ENCODE data around the gene HM13.
A peak's percentile ranks its signal among the peaks of the same experiment; 100 is the strongest.
"Not testable (repeated sequence)": the region's sequence is repeated elsewhere in the genome, so short reads cannot be mapped to it uniquely, and the experiment has no call there.

Gene HM13

DNA sequence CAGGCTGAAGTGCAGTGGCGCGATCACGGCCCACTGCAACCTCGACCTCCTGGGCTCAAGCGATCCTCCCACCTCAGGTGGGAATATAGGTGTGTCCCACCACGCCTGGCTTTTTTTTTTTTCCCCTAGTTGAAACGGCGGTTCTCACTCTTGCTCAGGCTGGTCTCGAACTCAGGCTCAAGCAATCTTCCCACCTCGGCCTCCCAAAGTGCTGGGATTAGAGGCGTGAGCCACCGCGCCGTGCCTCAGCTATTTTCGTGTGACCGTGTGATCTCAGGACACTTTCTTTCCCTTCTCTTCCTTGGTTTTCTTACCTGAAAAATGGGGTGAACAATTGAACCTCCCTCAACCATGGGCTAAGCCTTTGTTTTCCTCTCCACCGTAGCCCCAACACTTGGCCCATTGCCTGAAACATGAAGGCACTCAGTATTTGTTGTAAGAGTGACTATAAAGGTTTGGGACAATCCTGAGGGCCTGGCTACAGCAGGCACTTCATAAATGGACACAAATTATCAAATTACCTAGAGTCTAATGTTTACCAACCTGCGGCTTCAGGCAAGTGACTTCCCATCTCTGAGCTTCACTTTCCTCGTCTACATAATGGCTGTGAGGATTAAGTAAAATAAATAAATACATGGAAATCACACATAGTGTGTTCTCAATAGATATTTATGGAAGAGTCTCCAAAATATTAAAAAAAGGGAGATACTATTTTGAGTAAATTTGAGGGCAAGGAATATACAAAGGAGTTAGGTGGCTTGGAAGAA is 59.5 kb downstream of the HM13 start:
- Mint-ChIP-seq H3K4me1 (ENCODE audit: low read depth) (peaks cover 22% of the 10 kb centered on the region), H3K27me3 (ENCODE audit: low read depth) (no peaks in the 10 kb centered on the region), H3K9me3 (no peaks in the 10 kb centered on the region), H3K36me3 (ENCODE audit: low read depth) (peaks cover 3% of the 10 kb centered on the region), H3K4me3 (peak overlapping the region; percentile 87), H3K27ac (peak overlapping the region; percentile 84)

DNA sequence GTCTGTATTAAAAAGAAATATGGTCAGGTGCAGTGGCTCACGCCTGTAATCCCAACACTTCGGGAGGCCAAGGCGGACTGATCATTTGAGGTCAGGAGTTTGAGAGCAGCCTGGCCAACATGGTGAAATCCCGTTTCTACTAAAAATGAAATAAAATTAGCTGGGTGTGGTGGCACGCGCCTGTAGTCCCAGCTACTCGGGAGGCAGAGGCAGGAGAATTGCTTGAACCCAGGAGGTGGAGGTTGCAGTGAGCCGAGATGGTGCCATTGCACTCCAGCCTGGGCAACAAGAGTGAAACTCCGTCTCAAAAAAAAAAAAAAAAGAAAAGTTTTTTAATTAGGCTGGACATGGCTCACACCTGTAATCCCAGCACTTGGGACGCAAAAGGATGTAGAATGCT is 60.7 kb downstream of the HM13 start:
- not testable (repeated sequence) for H3K36me3 Mint-ChIP-seq (ENCODE audit: low read depth); H3K9me3 Mint-ChIP-seq; H3K4me3 Mint-ChIP-seq; H3K27me3 Mint-ChIP-seq (ENCODE audit: low read depth); H3K27ac Mint-ChIP-seq
- peaks cover 19% of the 10 kb centered on the region for H3K4me1 Mint-ChIP-seq (ENCODE audit: low read depth)

DNA sequence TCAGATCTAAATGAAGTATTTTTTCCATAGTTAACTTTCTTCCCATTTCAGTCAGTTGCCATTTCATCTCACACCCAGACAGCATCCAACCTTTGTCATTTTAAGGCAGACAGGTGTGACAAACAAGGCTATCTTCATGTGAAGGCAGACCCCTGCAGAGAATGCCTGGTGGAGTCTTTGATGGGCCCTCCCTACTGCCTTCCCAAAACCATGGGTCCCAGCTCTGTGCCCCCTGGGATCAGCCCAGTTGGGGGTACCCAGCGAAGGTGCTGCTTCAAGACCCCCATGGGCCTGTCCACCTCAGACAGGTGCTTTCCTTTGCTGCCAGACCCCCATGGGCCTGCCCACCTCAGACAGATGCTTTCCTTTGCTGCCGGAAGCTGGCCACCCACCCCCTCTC is 62.5 kb downstream of the HM13 start:
- Mint-ChIP-seq H3K4me1 (ENCODE audit: low read depth) (peaks cover 19% of the 10 kb centered on the region), H3K4me3 (no peak overlapping the region), H3K36me3 (ENCODE audit: low read depth) (no peaks in the 10 kb centered on the region), H3K27me3 (ENCODE audit: low read depth) (no peaks in the 10 kb centered on the region), H3K9me3 (no peaks in the 10 kb centered on the region), H3K27ac (no peak overlapping the region)

DNA sequence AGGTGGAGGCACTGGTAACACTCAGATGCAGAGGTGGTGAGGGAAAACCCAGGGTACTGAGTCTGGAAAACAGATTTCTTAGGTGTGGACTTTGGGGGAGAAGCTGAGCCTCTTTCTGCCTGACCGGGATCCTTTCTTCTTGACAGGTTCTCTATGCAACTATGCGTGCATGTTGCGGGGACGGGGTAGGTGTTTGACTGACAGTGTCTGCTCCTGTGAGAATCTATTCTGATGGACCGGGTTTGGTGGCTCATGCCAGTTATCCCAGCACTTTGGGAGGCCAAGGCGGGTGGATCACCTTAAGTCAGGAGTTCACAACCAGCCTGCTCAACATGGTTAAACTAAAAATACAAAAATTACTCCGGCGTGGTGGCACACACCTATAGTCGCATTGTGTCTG is 63.0 kb downstream of the HM13 start:
- H3K4me3 Mint-ChIP-seq: no peak overlapping the region
- H3K4me1 Mint-ChIP-seq (ENCODE audit: low read depth): peaks cover 16% of the 10 kb centered on the region

DNA sequence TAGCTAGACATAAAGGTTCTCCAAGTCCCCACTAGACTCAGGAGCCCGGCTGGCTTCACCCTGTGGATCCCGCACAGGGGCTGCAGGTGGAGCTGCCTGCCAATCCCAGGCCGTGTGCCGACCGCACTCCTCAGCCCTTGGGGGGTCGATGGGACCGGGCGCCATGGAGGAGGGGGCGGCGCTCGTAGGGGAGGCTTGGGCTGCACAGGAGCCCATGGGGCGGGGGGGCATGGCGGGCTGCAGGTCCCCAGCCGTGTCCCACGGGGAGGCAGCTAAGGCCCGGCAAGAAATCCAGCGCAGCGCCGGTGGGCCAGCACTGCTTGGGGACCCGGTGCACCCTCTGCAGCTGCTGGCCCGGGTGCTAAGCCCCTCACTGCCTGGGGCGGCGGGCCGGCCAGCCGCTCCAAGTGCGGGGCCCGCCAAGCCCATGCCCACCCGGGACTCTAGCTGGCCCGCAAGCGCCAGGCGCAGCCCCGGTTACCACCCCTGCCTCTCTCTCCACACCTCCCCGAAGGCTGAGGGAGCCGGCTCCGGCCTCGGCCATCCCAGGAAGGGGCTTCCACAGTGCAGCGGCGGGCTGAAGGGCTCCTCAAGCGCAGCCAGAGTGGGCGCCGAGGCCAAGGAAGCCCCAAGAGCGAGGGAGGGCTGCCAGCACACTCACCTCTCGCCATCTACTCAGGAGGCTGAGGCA is 64.4 kb downstream of the HM13 start:
- no peak overlapping the region for H3K27ac Mint-ChIP-seq
- H3K4me3 Mint-ChIP-seq: no peak overlapping the region
- no peaks in the 10 kb centered on the region for H3K27me3 Mint-ChIP-seq (ENCODE audit: low read depth)
- H3K36me3 Mint-ChIP-seq (ENCODE audit: low read depth): no peaks in the 10 kb centered on the region
- H3K9me3 Mint-ChIP-seq: no peaks in the 10 kb centered on the region
- peaks cover 7% of the 10 kb centered on the region for H3K4me1 Mint-ChIP-seq (ENCODE audit: low read depth)

More for the DNA sequence above, 63.0 kb downstream of the HM13 start:
- Mint-ChIP-seq H3K27ac (no peak overlapping the region), H3K27me3 (ENCODE audit: low read depth) (no peaks in the 10 kb centered on the region), H3K9me3 (no peaks in the 10 kb centered on the region), H3K36me3 (ENCODE audit: low read depth) (no peaks in the 10 kb centered on the region)

DNA sequence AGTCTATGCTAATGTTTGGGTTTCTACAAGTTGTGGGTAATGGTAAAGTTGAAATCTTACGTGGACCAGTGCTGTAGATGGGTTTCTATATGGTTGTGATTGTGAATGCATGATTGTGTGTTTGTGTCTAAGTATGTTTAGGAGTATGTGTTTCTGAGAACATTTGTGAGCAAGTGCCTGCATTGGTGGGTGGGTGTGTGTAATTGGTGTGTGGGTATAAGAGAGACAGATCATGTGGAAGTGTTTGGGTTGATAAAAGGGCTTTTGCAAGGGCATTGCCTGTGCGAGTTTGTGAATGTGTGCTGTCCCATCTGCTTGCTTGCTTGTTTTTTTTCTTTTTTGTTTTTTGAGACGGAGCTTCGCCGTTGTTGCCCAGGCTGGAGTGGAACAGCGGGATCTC is 65.0 kb downstream of the HM13 start:
- Mint-ChIP-seq H3K4me1 (ENCODE audit: low read depth) (peaks cover under 1% of the 10 kb centered on the region), H3K27me3 (ENCODE audit: low read depth) (no peaks in the 10 kb centered on the region), H3K4me3 (no peak overlapping the region), H3K36me3 (ENCODE audit: low read depth) (no peaks in the 10 kb centered on the region), H3K9me3 (no peaks in the 10 kb centered on the region), H3K27ac (no peak overlapping the region)

DNA sequence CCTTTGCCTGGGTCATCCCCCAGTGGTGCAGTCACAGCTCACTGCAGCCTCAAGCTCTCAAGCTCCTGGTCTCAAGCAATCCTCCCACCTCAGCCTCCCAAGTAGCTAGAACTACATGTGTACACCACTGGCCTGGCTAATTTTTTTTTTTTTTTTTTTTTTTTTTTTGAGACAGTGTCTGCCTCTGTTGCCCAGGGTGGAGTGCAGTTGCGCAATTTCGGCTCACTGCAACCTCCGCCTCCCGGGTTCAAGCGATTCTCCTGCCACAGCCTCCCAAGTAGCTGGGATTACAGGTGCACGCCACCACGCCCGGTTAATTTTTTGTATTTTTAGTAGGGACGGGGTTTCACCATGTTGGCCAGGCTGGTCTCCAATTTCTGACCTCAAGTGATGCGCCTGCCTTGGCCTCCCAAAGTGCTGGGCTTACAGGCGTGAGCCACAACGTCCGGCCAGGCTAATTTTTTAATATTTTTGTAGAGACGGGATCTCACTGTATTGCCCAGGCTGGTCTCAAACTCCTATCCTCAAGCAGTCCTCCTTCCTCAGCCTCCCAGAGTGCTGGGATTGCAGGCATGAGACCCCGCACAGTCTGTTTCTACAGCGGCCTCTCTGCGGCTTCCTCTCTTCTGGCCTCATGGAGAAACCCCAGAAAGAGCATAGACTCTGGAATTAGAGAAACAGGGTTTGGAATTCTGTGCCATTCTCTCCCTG is 65.9 kb downstream of the HM13 start:
- H3K4me3 Mint-ChIP-seq; H3K9me3 Mint-ChIP-seq; H3K4me1 Mint-ChIP-seq (ENCODE audit: low read depth); H3K27me3 Mint-ChIP-seq (ENCODE audit: low read depth); H3K27ac Mint-ChIP-seq; H3K36me3 Mint-ChIP-seq (ENCODE audit: low read depth): not testable (repeated sequence)

DNA sequence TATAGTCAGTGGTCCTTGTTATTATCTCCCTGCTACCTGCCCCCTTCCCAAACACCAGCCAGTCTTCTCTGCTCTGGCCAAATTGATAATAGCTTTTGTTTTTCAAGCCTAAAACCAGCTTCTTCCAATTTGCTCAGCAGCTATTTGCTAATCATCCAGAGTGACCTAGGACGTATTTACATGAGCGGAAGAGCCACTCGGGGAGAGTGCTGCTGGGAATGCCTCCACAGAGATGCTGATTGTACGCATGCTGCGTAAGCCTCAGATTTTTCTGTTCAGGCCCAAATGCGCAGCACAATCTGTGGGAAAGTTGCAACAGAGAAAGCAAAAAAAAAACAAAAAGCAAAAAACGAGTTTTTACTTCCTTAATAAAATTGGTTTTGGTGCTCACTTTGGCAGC is 66.5 kb downstream of the HM13 start:
- no peaks in the 10 kb centered on the region for H3K4me1 Mint-ChIP-seq (ENCODE audit: low read depth)
- no peaks in the 10 kb centered on the region for H3K9me3 Mint-ChIP-seq
- H3K36me3 Mint-ChIP-seq (ENCODE audit: low read depth): no peaks in the 10 kb centered on the region
- H3K4me3 Mint-ChIP-seq: no peak overlapping the region
- no peak overlapping the region for H3K27ac Mint-ChIP-seq
- H3K27me3 Mint-ChIP-seq (ENCODE audit: low read depth): peaks cover 5% of the 10 kb centered on the region

DNA sequence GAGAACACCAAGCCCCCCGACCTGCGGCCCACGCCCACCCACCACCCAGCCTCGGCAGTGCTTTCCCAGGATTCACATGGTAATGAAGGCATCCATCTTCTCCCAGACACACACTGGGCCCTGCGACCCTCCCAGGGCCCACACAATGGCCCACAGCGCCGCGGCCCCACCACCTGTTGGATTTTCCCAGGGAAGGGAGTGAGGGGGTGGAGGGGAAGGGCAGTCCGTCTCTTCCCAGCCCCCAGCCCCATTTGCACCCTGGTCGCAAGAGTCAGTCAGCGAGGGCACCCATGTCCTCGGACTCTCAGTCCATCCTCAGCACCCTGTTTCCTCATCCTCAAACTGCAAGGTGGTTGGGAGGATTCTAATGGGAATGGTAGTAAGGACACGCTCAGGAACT is 67.1 kb downstream of the HM13 start:
- H3K36me3 Mint-ChIP-seq (ENCODE audit: low read depth): no peaks in the 10 kb centered on the region
- H3K27me3 Mint-ChIP-seq (ENCODE audit: low read depth): peaks cover 10% of the 10 kb centered on the region
- no peak overlapping the region for H3K27ac Mint-ChIP-seq
- H3K4me1 Mint-ChIP-seq (ENCODE audit: low read depth): no peaks in the 10 kb centered on the region
- H3K9me3 Mint-ChIP-seq: no peaks in the 10 kb centered on the region
- H3K4me3 Mint-ChIP-seq: no peak overlapping the region

DNA sequence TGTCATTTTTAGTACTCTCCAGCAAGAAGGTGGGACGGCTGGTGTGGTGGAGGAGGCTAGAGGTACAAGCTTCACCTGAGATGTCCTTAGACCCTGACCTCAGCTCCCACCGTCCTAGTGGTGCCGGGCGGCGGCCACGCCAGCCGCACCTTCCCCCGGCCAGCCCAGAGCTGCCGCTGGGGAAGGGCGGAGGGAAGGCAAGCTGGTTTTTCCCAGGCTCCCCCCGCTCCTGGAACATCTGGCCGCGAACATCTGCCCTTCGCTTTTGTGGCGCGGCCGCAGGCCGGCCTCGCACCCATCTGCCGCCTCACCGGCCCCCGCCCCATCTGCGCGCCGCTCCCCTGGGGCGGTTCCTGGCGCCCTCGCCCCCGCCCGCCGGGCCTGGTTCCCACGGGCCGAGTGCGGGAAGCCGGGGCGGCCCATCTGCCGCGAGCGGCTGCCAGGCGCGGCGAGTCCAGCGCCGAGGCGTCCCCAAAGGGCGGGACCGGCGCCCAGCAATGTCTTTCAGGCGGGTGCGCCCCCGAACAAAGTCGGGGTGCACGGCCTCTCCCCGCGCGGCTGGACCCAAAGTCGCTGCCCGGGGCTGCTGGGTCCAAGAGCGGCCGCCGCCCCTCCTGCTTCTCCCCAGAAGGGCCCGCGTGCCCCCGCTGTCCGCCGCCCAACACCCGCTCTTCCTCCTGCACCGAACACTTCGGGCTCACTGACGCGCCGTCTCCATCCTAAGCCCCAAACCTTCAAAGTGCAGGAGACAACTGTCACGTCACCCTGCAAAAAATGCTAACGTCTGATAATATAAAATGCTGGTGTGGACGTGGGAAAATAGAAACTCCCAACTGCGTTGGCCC is 73.5 kb downstream of the HM13 start:
- peaks cover 39% of the 10 kb centered on the region for H3K27me3 Mint-ChIP-seq (ENCODE audit: low read depth)
- no peaks in the 10 kb centered on the region for H3K36me3 Mint-ChIP-seq (ENCODE audit: low read depth)
- peak overlapping the region; percentile 80 for H3K4me3 Mint-ChIP-seq
- H3K9me3 Mint-ChIP-seq: no peaks in the 10 kb centered on the region
- peaks cover 7% of the 10 kb centered on the region for H3K4me1 Mint-ChIP-seq (ENCODE audit: low read depth)
- H3K27ac Mint-ChIP-seq: no peak overlapping the region

DNA sequence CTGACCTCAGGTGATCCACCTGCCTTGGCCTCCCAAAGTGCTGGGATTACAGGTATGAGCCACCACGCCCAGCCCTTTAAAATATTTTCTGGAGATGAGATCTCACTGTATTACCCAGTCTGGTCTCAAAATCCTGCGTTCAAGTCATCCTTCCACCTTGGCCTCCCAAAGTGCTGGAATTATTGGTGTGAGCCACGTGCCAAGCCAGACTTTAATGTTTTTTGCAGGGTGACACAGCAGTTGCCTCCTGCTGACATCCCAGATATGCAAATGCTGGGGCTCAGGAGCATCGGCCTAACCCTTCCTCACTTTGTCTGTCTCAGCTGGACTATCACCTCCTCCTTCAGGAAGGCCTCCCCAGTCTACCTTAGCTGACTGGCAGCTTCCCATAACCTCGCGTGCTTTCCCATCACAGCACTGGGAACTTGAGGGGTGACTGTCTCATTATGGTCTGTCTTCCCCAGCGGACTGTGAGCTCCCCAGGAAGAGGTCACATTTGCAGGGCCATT is 76.5 kb downstream of the HM13 start:
- no peak overlapping the region for H3K4me3 Mint-ChIP-seq
- no peak overlapping the region for H3K27ac Mint-ChIP-seq
- no peaks in the 10 kb centered on the region for H3K36me3 Mint-ChIP-seq (ENCODE audit: low read depth)
- no peaks in the 10 kb centered on the region for H3K9me3 Mint-ChIP-seq
- H3K4me1 Mint-ChIP-seq (ENCODE audit: low read depth): peaks cover 7% of the 10 kb centered on the region
- peaks cover 33% of the 10 kb centered on the region for H3K27me3 Mint-ChIP-seq (ENCODE audit: low read depth)

DNA sequence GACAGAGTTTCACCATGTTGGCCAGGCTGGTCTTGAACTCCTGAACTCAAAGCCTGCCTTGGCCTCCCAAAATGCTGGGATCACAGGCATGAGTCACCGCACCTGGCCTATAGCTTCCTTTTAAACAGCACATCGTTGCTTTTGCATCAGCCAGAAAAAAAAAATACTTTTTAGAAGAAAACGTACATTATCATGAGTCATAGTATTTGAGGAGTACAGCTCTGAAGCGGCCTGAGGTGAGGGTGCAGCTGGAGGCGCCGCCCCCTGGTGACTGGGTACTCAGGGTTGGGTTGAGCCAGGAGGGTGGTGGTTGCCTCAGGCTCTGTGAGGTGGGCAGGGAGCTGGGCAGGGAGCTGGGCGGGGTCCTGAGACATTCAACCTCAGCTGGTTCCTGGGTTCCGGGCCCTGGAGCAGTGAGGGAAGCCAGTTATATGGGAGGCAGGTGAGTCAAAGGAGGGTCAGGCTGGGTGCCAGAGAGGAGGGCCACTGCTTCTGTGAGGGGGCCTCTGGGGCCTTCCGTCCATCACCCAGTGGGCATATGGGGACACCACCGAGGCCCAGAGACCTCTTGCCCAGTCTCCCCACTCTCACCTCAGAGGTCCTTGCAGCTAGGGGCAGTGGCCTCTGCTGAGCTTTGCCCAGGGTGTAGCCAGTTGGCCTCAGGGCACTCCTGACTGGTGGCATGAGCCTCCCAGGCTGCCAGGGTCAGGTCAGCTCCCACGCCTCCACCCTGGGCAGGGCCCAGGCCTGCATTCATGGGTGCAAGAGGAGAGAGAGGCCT is 79.2 kb downstream of the HM13 start:
- Mint-ChIP-seq H3K9me3 (no peaks in the 10 kb centered on the region), H3K4me3 (no peak overlapping the region)

DNA sequence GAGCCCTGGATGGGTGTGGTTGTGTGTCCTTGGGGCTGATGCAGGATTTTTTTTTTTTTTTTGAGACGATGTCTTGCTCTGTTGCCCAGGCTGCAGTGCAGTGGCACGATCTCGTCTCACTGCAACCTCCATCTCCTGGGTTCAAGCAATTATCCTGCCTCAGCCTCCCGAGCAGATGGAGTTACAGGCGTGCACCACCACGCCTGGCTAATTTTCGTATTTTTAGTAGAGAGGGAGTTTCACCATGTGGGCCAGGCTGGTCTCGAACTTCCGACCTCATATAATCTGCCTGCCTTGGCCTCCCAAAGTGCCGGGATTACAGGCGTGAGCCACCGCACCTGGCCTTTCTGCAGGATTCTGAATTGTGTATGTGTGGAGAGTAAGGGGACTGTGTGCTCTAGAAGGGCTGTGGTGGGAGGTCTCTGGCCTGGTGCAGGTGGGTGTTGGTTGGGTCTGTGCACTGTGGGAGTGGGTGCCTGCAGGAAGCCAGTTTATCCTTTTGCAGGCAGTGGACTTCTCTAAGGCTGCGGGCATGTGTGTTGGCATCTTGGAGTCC is 79.8 kb downstream of the HM13 start:
- Mint-ChIP-seq H3K36me3 (ENCODE audit: low read depth) (no peaks in the 10 kb centered on the region), H3K27me3 (ENCODE audit: low read depth) (peaks cover 11% of the 10 kb centered on the region), H3K4me1 (ENCODE audit: low read depth) (peaks cover 2% of the 10 kb centered on the region), H3K4me3 (no peak overlapping the region), H3K27ac (no peak overlapping the region), H3K9me3 (no peaks in the 10 kb centered on the region)

More for the DNA sequence above, 79.2 kb downstream of the HM13 start:
- no peak overlapping the region for H3K27ac Mint-ChIP-seq
- no peaks in the 10 kb centered on the region for H3K36me3 Mint-ChIP-seq (ENCODE audit: low read depth)
- peaks cover 17% of the 10 kb centered on the region for H3K27me3 Mint-ChIP-seq (ENCODE audit: low read depth)
- H3K4me1 Mint-ChIP-seq (ENCODE audit: low read depth): peaks cover 2% of the 10 kb centered on the region
